Epithelial cell of prostate (primary cell): ENCODE measurements around the gene MAPKAPK5.
"Not testable (repeated sequence)": the region's sequence is repeated elsewhere in the genome, so short reads cannot be mapped to it uniquely, and the experiment has no call there.

Experiments used
- DNase-seq: peaks from one replicate; pipeline ENCODE4 v3.0.0-alpha.2; 2011; ENCODE audit warnings: low read depth, low spot score
- H3K27ac ChIP-seq: fragments of 450-650 bp; 2 replicates; pipeline ENCODE4 v1.5.1; 2017; ENCODE audit warnings: mild to moderate bottlenecking

MAPKAPK5 gene

GRCh38 chr12:111870706-111871105 is 28.7 kb downstream of the MAPKAPK5 start:
- H3K27ac ChIP-seq = no peak overlapping the region
- DNase-seq = no peak

- H3K27ac ChIP-seq = no peak overlapping the region
- DNase-seq = no peak
Observed at GRCh38 chr12:111873113-111873512, 31.1 kb downstream of the MAPKAPK5 start.

GRCh38 chr12:111881716-111882115 is 39.7 kb downstream of the MAPKAPK5 start:
- H3K27ac ChIP-seq = no peak overlapping the region
- DNase-seq = no peak

DNA sequence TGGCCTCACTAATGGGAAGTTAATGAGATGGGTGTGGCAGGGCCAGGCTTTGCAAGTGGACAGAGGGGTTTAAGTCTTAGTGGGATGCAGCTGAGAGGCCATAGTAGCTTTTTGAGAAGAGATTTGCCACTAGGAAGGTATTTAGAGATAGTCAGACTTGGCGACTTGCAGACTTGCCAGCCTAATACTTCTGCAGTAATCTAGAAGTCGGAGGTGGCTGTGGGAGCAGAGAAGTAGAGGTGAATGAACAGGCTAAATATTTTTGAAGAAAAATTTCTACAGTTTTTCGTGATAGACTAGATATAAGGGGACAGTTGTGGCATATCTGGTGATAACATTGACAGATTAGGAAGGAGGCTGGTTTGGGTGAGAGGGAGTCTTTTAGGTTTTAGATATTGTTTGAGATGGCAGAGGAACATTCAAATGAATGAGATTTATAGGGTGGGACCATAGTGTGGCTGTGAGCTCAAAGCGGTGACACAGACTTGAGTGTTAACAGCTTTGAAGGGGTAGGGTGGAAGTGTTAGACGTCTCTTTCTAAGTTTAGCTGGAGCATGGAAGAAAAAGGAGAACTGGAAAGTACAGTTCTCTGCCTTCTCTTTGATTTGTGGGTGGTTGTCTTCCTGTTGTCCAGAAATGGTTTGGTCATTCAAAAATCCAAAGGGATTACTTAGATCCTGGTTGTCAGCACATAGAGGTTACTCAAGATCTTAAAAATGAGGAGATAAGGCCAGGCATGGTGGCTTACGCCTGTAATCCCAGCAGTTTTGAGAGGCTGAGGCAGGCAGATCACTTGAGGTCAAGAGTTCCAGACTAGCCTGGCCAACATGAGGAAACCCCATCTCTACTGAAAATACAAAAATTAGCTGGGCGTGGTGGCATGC is 44.9 kb downstream of the MAPKAPK5 start:
- no peak overlapping the region for H3K27ac ChIP-seq
- DNase-seq = no peak

GRCh38 chr12:111887926-111888745 is 46.1 kb downstream of the MAPKAPK5 start:
- no peak overlapping the region for H3K27ac ChIP-seq
- no peak for DNase-seq

DNA sequence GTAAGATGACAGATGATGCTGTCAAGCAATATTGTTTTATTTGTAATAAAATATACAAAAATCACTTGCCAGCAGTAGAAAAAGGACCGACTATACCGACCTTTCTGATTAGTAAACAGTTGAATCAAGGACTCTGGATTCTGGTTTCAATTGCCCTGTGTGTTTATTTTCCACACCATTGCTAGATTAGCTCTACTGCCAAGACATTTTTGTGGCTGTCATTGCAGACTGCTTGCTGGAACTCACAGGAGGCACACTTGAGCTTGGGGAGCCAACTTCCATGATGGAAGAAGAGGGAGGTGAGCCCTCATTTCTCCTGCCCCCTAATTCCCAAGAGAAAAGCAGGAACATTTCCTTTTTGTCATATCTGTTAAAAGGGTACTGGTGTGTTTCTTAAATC is 51.3 kb downstream of the MAPKAPK5 start:
- H3K27ac ChIP-seq = no peak overlapping the region
- no peak for DNase-seq

DNA sequence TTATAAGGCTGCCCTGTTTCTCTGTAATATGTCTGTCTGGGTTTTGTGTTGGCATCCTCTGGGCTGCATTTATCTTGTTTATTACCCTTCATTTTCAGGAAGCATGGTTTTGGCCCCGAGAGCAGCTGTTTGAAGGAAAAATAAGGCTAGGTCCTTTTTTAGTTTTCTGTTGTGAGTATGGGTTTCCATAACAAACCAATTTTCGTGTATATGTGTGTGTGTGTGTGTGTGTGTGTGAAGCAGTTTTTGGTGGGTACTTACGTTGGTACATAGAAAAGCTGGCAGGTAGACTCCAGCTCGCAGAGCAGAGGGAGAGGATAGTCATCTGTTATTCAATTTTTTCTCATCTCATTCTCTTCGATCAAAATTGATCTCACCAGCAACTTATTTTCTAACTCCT is 52.5 kb downstream of the MAPKAPK5 start:
- H3K27ac ChIP-seq = no peak overlapping the region

GRCh38 chr12:111901182-111901581 is 59.2 kb downstream of the MAPKAPK5 start:
- H3K27ac ChIP-seq = no peak overlapping the region
- no peak for DNase-seq

More for the DNA sequence above, 52.5 kb downstream of the MAPKAPK5 start:
- no peak for DNase-seq

DNA sequence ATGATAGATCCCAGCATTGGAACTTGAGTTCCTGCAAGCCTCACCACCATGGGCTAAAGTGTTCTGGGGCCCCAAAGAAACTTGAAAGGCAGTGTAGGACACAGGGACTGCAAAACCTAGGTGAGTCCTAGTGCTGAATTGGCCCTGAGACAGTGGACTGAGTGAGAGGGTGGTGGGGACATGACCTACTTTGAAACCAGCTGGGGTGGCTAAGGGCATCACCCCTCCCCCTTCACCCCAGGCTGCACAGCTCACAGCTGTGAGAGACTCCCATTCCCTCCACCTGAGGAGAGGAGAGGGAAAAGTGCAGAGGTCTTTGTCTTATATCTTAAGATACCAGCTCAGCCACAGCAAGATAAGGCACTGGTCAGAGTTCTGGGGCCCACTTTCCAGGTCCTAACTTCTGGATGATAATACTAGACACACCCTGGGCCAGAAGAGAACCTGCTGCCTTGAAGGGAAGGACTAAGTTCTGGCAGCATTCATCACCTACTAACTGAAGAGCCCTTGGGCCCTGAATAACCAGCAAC is 62.5 kb downstream of the MAPKAPK5 start:
- DNase-seq = no peak
- H3K27ac ChIP-seq = no peak overlapping the region

DNA sequence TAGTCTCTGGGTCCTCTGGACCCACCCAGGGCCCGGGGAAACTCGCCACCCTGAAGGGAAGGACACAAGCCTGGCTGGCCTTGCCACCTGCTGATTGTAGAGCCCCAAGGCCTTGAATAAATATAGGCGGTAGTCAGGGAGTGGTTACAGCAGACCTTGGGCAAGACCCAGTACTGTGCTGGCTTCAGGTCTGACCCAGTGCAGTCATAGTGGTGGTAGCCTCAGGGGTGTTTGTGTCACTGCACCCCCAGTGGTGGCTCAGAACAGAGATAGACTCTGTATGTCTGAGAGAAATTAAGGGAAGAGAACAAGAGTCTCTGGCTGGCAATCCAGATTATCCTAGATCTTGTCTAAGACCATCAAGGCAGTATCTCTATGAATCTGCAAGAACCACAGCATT is 63.5 kb downstream of the MAPKAPK5 start:
- DNase-seq = no peak
- H3K27ac ChIP-seq = no peak overlapping the region

DNA sequence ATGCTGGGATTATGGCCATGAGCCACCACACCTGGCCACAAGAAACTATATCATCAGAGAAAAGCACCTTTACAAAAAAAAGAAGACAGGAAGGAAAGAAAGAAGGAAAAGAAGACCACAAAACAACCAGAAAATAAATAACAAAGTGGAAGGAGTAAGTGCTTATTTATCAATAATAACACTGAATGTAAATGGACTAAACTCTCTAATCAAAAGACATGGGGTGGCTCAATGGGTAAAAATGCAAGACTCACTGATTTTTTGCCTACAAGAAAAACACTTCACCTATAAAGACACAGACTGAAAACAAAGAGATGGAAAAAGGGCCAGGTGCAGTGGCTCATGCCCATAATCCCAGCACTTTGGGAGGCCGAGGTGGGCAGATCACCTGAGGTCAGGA is 65.7 kb downstream of the MAPKAPK5 start:
- DNase-seq = no peak
- H3K27ac ChIP-seq = no peak overlapping the region

DNA sequence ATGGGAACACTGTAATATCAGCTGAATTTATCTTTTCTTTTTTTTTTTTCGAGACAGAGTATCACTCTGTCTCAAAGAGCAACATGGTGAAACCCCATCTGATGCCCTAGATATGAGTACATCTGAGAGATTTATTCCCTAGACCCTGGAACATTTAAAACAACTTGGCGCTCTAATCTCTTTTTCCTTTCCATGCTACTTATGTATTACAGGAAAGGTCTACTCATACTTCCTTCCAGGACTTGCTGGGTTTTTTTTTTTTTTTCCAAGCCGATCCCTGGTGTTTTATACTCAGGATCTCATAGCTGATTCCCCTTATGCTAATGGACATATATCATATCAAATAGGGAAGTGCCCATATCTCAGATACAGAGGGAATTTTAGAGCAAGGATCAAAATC is 83.1 kb downstream of the MAPKAPK5 start:
- H3K27ac ChIP-seq = no peak overlapping the region

GRCh38 chr12:111926631-111927030 is 84.6 kb downstream of the MAPKAPK5 start:
- no peak overlapping the region for H3K27ac ChIP-seq
- no peak for DNase-seq

More for the DNA sequence above, 83.1 kb downstream of the MAPKAPK5 start:
- DNase-seq = no peak

DNA sequence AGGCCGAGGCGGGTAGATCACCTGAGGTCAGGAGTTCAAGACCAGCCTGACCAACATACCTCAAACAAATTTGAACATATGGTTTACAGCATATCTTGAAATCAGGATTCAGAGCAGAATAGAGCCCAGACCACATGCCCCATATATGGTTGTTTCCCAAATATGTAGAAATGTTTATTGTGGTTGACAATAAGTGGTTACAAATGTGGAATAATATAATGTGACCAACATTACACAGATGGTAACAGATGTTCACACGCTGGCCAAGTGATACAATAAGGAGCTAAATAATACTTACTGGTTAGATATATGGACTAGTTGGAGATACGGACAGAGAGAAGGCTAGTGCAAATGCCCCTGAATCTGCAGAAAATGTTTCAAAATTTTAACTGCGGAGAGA is 85.3 kb downstream of the MAPKAPK5 start:
- no peak overlapping the region for H3K27ac ChIP-seq
- no peak for DNase-seq

GRCh38 chr12:111932241-111932640 is 90.2 kb downstream of the MAPKAPK5 start:
- DNase-seq = no peak
- no peak overlapping the region for H3K27ac ChIP-seq

- no peak for DNase-seq
- H3K27ac ChIP-seq = no peak overlapping the region
Observed at GRCh38 chr12:111936869-111937268, 94.8 kb downstream of the MAPKAPK5 start.

DNA sequence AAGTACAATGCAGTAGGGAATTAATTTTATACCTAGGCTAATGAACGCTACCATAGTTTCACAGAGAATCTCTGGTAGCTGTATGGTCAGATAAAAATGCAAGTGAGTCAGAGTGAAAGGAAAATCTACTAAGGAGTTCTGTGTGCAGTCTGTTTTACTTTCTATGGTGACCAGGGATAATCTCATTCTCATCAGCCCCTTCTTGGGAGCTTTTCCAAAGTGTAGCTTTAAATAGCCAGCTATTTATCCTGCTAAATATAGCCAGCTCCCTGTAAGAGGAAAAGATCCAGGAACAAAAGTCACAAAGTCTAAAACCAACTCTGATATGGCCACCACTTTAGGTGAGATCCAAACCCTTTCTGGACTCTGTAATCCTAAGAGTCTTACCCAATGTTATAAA is 95.4 kb downstream of the MAPKAPK5 start:
- no peak for DNase-seq
- H3K27ac ChIP-seq = no peak overlapping the region

DNA sequence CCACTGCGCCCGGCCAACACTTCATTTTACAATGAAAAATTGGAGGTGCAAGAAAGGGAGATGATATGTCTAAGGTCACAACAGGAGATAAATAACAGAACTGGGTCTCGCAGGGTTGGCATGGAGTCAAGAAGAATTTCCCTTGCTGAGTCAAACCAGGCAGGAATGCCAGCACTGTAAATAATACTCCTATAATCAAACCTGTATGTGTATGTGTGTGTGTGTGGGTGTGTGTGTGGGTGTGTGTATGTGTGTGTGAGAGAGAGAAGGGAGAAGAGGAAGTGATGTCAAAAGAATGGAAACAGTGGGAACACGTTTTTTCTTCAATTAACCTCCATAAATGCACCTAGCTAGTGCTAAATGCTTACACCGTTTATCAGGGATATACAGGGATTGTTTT is 100.5 kb downstream of the MAPKAPK5 start:
- no peak overlapping the region for H3K27ac ChIP-seq
- peak; percentile 71 for DNase-seq

GRCh38 chr12:111943929-111944328 is 101.9 kb downstream of the MAPKAPK5 start:
- no peak overlapping the region for H3K27ac ChIP-seq
- DNase-seq = no peak

GRCh38 chr12:111950961-111951676 is 109.1 kb downstream of the MAPKAPK5 start:
- not testable (repeated sequence) for DNase-seq, H3K27ac ChIP-seq
